OCI-LY3 (cell line): ENCODE measurements around the gene MRTFA.

Experiments
- H2AFZ ChIP-seq: fragments of 200-600, 300-600 bp; shearing (Covaris generic); 2 replicates; pipeline ENCODE4 v1.6.0; 2014; ENCODE audit warnings: antibody characterized with exemption, low read depth, low read length
- H3K27ac ChIP-seq: fragments of 200-600, 300-600 bp; sonication (generic); 2 replicates; pipeline ENCODE4 v1.5.1; 2014; ENCODE audit warnings: mild to moderate bottlenecking, low read length, moderate library complexity, mixed read lengths
- H3K27me3 ChIP-seq: fragments of 200-600, 300-600 bp; sonication (generic); 2 replicates; pipeline ENCODE4 v1.6.1; 2014; ENCODE audit warnings: low read depth, low read length, mixed read lengths
- H3K36me3 ChIP-seq: fragments of 200-600, 300-600 bp; sonication (generic); replicated peaks from 2 replicates; pipeline ENCODE3; 2014; ENCODE audit warnings: low read depth, low read length, mixed read lengths
- H3K4me1 ChIP-seq: fragments of 300-600, 200-600 bp; sonication (generic); 2 replicates; pipeline ENCODE4 v1.6.1; 2014; ENCODE audit warnings: low read length, mixed read lengths
- H3K4me2 ChIP-seq: fragments of 200-600, 300-600 bp; sonication (generic); 2 replicates; pipeline ENCODE4 v1.6.1; 2014; ENCODE audit warnings: low read length, mixed read lengths
- H3K4me3 ChIP-seq: fragments of 300-600, 200-600 bp; sonication (generic); 2 replicates; pipeline ENCODE4 v1.5.1; 2014; ENCODE audit warnings: antibody characterized with exemption, mild to moderate bottlenecking, low read length, moderate library complexity
- H3K79me2 ChIP-seq: fragments of 300-600, 200-600 bp; shearing (Covaris generic); 2 replicates; pipeline ENCODE4 v1.6.1; 2014; ENCODE audit warnings: mild to moderate bottlenecking, low read length, mixed read lengths
- H3K9ac ChIP-seq: fragments of 300-600, 200-600 bp; shearing (Covaris generic); 2 replicates; pipeline ENCODE4 v1.6.0; 2014; ENCODE audit warnings: mild to moderate bottlenecking, low read length, moderate library complexity
- H3K9me3 ChIP-seq: fragments of 200-600, 300-600 bp; shearing (Covaris generic); 2 replicates; pipeline ENCODE4 v1.6.1; 2014; ENCODE audit warnings: low read length, mixed read lengths; ENCODE audit not compliant: insufficient read depth
- H4K20me1 ChIP-seq: fragments of 200-600, 300-600 bp; sonication (generic); 2 replicates; pipeline ENCODE4 v1.6.1; 2016; ENCODE audit warnings: low read length, mixed read lengths; ENCODE audit not compliant: insufficient read depth
- CTCF ChIP-seq: fragments of 200-600, 300-600 bp; sonication (generic); IDR thresholded peaks from 2 replicates; pipeline ENCODE4 v1.5.1; 2014; ENCODE audit warnings: antibody characterized with exemption, low read length, low read depth
- EZH2phosphoT487 ChIP-seq: fragments of 200-600 bp; shearing (Covaris generic); IDR thresholded peaks from 2 replicates; pipeline ENCODE4 v1.6.1; 2018; ENCODE audit warnings: antibody characterized with exemption, mixed run types, low read depth

Gene MRTFA

GRCh38 chr22:40519284-40519947, 117.1 kb downstream of the MRTFA start:
- Histone ChIP-seq H3K4me1 (peaks cover 47% of the 10 kb centered on the region), H2AFZ (no peak overlapping the region), H3K36me3 (peaks cover 28% of the 10 kb centered on the region), H3K4me2 (peak overlapping the region; percentile 77), H3K27me3 (no peaks in the 10 kb centered on the region), H3K4me3 (peak overlapping the region; percentile 53), H3K27ac (peak overlapping the region; percentile 53), H3K79me2 (peaks cover 51% of the 10 kb centered on the region), H4K20me1 (no peaks in the 10 kb centered on the region), H3K9me3 (peaks cover 5% of the 10 kb centered on the region; the same call in 1 of the 2 replicates), H3K9ac (peak overlapping the region; percentile 39)
- TF ChIP-seq EZH2phosphoT487 (no peak), CTCF (no peak)

GRCh38 chr22:40518840-40519239, 117.7 kb downstream of the MRTFA start:
- peaks cover 28% of the 10 kb centered on the region for H3K36me3 ChIP-seq
- peak overlapping the region; percentile 39; the same call in 1 of the 2 replicates for H3K9ac ChIP-seq
- TF ChIP-seq EZH2phosphoT487 (no peak), CTCF (no peak)
- peak overlapping the region; percentile 53; the same call in 1 of the 2 replicates for H3K27ac ChIP-seq
- H2AFZ ChIP-seq, result no peak overlapping the region
- H3K4me2 ChIP-seq, result peak overlapping the region; percentile 77
- H3K27me3 ChIP-seq, result no peaks in the 10 kb centered on the region
- H3K79me2 ChIP-seq, result peaks cover 45% of the 10 kb centered on the region
- H3K4me3 ChIP-seq, result no peak overlapping the region
- H3K9me3 ChIP-seq, result peaks cover 5% of the 10 kb centered on the region; the same call in 1 of the 2 replicates
- H3K4me1 ChIP-seq, result peaks cover 44% of the 10 kb centered on the region
- H4K20me1 ChIP-seq, result no peaks in the 10 kb centered on the region

GRCh38 chr22:40517631-40518030, 118.9 kb downstream of the MRTFA start:
- H3K27me3 ChIP-seq, result no peaks in the 10 kb centered on the region
- peaks cover 5% of the 10 kb centered on the region; the same call in 1 of the 2 replicates for H3K9me3 ChIP-seq
- H3K27ac ChIP-seq, result no peak overlapping the region
- H3K4me3 ChIP-seq, result no peak overlapping the region
- peaks cover 41% of the 10 kb centered on the region for H3K4me1 ChIP-seq
- H3K36me3 ChIP-seq, result peaks cover 28% of the 10 kb centered on the region
- peaks cover 37% of the 10 kb centered on the region for H3K79me2 ChIP-seq
- H3K4me2 ChIP-seq, result no peak overlapping the region
- no peak overlapping the region for H2AFZ ChIP-seq
- H4K20me1 ChIP-seq, result no peaks in the 10 kb centered on the region
- H3K9ac ChIP-seq, result no peak overlapping the region
- TF ChIP-seq EZH2phosphoT487, result no peak
- no peak for TF ChIP-seq CTCF

- Histone ChIP-seq H3K4me1 (peaks cover 29% of the 10 kb centered on the region), H3K9me3 (peaks cover 5% of the 10 kb centered on the region; the same call in 1 of the 2 replicates), H4K20me1 (no peaks in the 10 kb centered on the region), H3K4me2 (no peak overlapping the region), H3K27ac (no peak overlapping the region), H3K79me2 (peaks cover 30% of the 10 kb centered on the region), H3K36me3 (peaks cover 25% of the 10 kb centered on the region), H3K9ac (no peak overlapping the region), H3K27me3 (no peaks in the 10 kb centered on the region), H2AFZ (no peak overlapping the region), H3K4me3 (no peak overlapping the region)
- TF ChIP-seq CTCF, result no peak
- TF ChIP-seq EZH2phosphoT487, result no peak
Measured at GRCh38 chr22:40516416-40516815, 120.1 kb downstream of the MRTFA start.
